Karpas-422 (cell line): ENCODE data around the gene RPS6KC1. TPM values are rescaled to one million over a fixed set of nuclear protein-coding genes. Genes with fewer than 3 reads are reported as not detected.

Source experiments
- DNase-seq: peaks from one replicate; pipeline ENCODE4 v3.0.0-alpha.2; 2015
- H2AFZ ChIP-seq: fragments of 200-600 bp; sonication (generic); 2 replicates; pipeline ENCODE4 v1.6.1; 2014; ENCODE audit warnings: antibody characterized with exemption, low read length, mixed read lengths
- H3K27ac ChIP-seq: fragments of 200-600 bp; sonication (generic); 2 replicates; pipeline ENCODE4 v1.5.1; 2014; ENCODE audit warnings: mild to moderate bottlenecking, low read length, moderate library complexity
- H3K27me3 ChIP-seq: fragments of 200-600 bp; sonication (generic); 2 replicates; pipeline ENCODE4 v1.6.1; 2014; ENCODE audit warnings: low read length, mixed read lengths
- H3K36me3 ChIP-seq: fragments of 200-600 bp; sonication (generic); 2 replicates; pipeline ENCODE4 v1.6.1; 2014; ENCODE audit warnings: low read length, mixed read lengths; ENCODE audit not compliant: insufficient read depth
- H3K4me1 ChIP-seq: fragments of 200-600 bp; sonication (generic); 2 replicates; pipeline ENCODE4 v1.6.1; 2014; ENCODE audit warnings: mild to moderate bottlenecking, low read length, mixed read lengths
- H3K4me2 ChIP-seq: fragments of 200-600 bp; sonication (generic); 2 replicates; pipeline ENCODE4 v1.6.1; 2014; ENCODE audit warnings: low read length, low read depth, mild to moderate bottlenecking; ENCODE audit not compliant: poor library complexity, severe bottlenecking
- H3K4me3 ChIP-seq: fragments of 200-600 bp; sonication (generic); 2 replicates; pipeline ENCODE4 v1.5.1; 2014; ENCODE audit warnings: mild to moderate bottlenecking, antibody characterized with exemption, low read length, mixed read lengths
- H3K79me2 ChIP-seq: fragments of 200-600 bp; sonication (generic); 2 replicates; pipeline ENCODE4 v1.6.1; 2014; ENCODE audit warnings: mild to moderate bottlenecking, low read length, mixed read lengths
- H3K9ac ChIP-seq: fragments of 200-600 bp; sonication (generic); 2 replicates; pipeline ENCODE4 v1.6.0; 2014; ENCODE audit warnings: low read length
- H3K9me2 ChIP-seq: fragments of 200-600 bp; sonication (generic), shearing (Covaris generic); replicated peaks from 2 replicates; pipeline ENCODE4 v1.6.0; 2014; ENCODE audit warnings: mild to moderate bottlenecking, low read length, moderate library complexity; ENCODE audit not compliant: insufficient read depth
- H3K9me3 ChIP-seq: fragments of 300-700, 200-600 bp; sonication (generic); 2 replicates; pipeline ENCODE4 v1.6.1; 2014; ENCODE audit warnings: low read length, mixed read lengths
- H4K20me1 ChIP-seq: fragments of 200-600 bp; sonication (generic); 2 replicates; pipeline ENCODE4 v1.6.1; 2014; ENCODE audit warnings: mild to moderate bottlenecking, antibody characterized with exemption, low read length, low read depth; ENCODE audit not compliant: insufficient read depth
- total RNA-seq: library from RNA; depleted of rRNA; stranded (reverse); fragments of >200 nt; shearing (Covaris generic); gene quantifications from 2 replicates; pipeline ENCODE4 v1.2.3, GENCODE V29; 2014; ENCODE audit warnings: low replicate concordance

Gene RPS6KC1
- total RNA-seq, 1 experiment from 2014 or later = 13.2 TPM

DNA sequence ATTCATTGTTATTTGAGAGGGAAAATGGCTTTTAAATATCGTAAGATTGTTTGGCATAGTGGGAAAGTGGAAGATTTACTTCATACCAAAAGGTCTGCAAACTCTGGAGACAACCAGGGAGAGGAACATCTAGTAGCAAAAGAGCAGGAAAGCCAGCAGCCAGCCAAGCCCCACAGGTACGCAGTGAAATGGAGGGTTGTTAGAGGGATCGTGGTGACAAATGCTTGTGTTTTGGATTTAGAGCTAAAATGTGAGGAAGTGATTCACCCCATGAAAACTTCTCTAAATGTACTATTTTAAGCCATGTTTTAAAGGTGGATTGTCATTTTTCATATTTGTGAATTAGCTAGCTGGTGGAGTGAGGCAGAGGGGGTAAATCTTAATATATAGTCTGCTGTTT is 69.3 kb downstream of the RPS6KC1 start:
- DNase-seq = no peak
- H3K9me2 ChIP-seq = no peaks in the 10 kb centered on the region
- no peak overlapping the region for H3K4me2 ChIP-seq
- no peaks in the 10 kb centered on the region for H3K4me1 ChIP-seq
- H3K27me3 ChIP-seq = no peaks in the 10 kb centered on the region
- H3K9me3 ChIP-seq = no peaks in the 10 kb centered on the region
- H3K4me3 ChIP-seq = no peak overlapping the region
- H3K27ac ChIP-seq = no peak overlapping the region
- H2AFZ ChIP-seq = no peak overlapping the region
- H4K20me1 ChIP-seq = peaks cover 5% of the 10 kb centered on the region
- no peak overlapping the region for H3K9ac ChIP-seq
- H3K79me2 ChIP-seq = no peaks in the 10 kb centered on the region
- no peaks in the 10 kb centered on the region for H3K36me3 ChIP-seq

DNA sequence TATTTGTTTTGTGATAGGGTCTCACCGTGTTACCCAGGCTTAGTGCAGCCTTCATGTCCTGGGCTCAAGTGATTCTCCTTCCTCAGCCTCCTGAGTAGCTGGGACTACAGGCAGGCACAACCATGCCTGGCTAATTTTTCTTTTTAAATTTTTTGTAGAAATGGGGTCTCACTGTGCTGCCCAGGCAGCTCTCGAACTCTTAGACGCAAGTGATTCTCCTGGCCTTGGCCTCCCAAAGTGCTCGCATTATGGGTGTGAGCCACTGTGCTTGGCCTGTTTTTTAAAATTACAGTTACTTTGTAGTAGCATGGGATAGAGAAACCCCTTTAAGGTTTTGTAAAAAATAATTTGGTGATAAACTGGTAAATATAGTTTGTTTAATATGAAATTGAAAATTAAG is 69.9 kb downstream of the RPS6KC1 start:
- H3K79me2 ChIP-seq = no peaks in the 10 kb centered on the region
- no peak overlapping the region for H2AFZ ChIP-seq
- H3K9me3 ChIP-seq = no peaks in the 10 kb centered on the region
- H3K9me2 ChIP-seq = no peaks in the 10 kb centered on the region
- no peak overlapping the region for H3K4me2 ChIP-seq
- no peaks in the 10 kb centered on the region for H3K4me1 ChIP-seq
- peaks cover 5% of the 10 kb centered on the region for H4K20me1 ChIP-seq
- H3K4me3 ChIP-seq = no peak overlapping the region
- no peak for DNase-seq
- no peak overlapping the region for H3K27ac ChIP-seq
- no peaks in the 10 kb centered on the region for H3K36me3 ChIP-seq
- no peaks in the 10 kb centered on the region for H3K27me3 ChIP-seq
- no peak overlapping the region for H3K9ac ChIP-seq

DNA sequence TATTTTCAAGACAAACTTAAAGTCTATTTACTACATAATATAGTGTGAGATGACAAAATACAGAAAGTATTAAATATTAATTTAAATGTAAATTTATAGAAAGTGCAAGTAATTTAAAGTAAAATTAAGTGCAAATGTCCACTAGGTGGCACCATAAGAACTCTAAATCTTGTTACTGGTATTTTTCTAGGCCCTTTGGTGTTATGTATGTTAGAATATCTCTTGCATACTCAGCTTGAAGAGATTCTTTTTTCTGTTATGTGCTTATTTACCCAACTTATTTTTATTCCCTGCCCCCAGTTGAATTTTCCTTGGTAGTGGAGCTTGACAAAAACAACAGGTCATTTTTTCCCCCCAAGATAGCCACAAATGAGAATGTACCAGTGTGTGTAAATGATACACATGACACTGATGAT is 71.5 kb downstream of the RPS6KC1 start:
- DNase-seq = peak; percentile 76

DNA sequence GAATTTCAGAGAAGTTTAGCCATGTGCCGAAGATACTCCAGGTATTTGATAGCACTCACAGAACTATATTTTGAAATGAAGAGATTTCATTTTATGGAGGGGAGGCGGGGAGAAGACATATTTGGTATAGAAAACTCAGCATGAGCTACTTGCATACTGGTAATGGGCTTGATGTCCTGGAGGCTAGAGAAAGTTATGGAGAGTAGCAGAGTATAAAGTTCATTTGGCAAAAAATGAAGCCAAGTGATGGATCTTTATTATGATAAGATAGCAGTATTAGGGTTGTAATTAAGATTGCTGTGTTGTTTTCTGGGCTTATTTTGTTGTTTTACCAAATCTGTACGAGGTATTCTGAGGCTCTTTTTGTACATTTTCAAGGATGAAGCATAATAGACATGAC is 72.0 kb downstream of the RPS6KC1 start:
- Histone ChIP-seq H3K27me3 (no peaks in the 10 kb centered on the region), H3K9ac (no peak overlapping the region), H2AFZ (no peak overlapping the region), H4K20me1 (peaks cover 5% of the 10 kb centered on the region), H3K36me3 (no peaks in the 10 kb centered on the region), H3K4me3 (no peak overlapping the region), H3K27ac (no peak overlapping the region), H3K4me2 (no peak overlapping the region), H3K9me3 (no peaks in the 10 kb centered on the region), H3K4me1 (no peaks in the 10 kb centered on the region), H3K9me2 (no peaks in the 10 kb centered on the region), H3K79me2 (no peaks in the 10 kb centered on the region)
- no peak for DNase-seq

More for the DNA sequence above, 71.5 kb downstream of the RPS6KC1 start:
- Histone ChIP-seq H4K20me1 (peaks cover 5% of the 10 kb centered on the region), H3K79me2 (no peaks in the 10 kb centered on the region), H3K9me3 (no peaks in the 10 kb centered on the region), H3K27me3 (no peaks in the 10 kb centered on the region), H3K36me3 (no peaks in the 10 kb centered on the region), H3K4me2 (no peak overlapping the region), H3K9me2 (no peaks in the 10 kb centered on the region), H3K9ac (no peak overlapping the region), H3K4me1 (no peaks in the 10 kb centered on the region), H3K27ac (no peak overlapping the region), H3K4me3 (no peak overlapping the region), H2AFZ (no peak overlapping the region)

DNA sequence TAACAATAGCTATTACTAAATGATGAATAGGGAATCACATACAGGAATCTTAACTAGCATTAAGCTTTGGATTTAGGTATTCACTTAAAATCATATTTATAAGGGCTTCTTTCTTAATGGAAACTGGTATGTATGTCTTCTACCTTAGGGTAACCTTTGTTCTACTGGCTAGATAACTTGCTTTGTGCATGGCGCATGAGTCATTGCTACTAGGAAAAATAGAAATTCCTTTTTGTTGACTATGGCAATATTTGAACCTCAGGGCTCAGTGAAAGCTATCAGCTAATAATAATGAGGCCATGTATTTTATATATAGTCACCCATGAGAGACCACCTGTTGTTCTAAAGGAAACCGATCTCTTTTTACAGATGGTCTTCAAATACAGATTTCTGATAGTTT is 72.5 kb downstream of the RPS6KC1 start:
- Histone ChIP-seq H3K36me3 (no peaks in the 10 kb centered on the region), H3K4me1 (no peaks in the 10 kb centered on the region), H3K4me3 (no peak overlapping the region), H3K79me2 (no peaks in the 10 kb centered on the region), H3K27me3 (no peaks in the 10 kb centered on the region), H3K9me2 (no peaks in the 10 kb centered on the region), H3K4me2 (no peak overlapping the region), H4K20me1 (peaks cover 5% of the 10 kb centered on the region), H3K9ac (no peak overlapping the region), H3K27ac (no peak overlapping the region), H3K9me3 (no peaks in the 10 kb centered on the region), H2AFZ (no peak overlapping the region)
- no peak for DNase-seq

DNA sequence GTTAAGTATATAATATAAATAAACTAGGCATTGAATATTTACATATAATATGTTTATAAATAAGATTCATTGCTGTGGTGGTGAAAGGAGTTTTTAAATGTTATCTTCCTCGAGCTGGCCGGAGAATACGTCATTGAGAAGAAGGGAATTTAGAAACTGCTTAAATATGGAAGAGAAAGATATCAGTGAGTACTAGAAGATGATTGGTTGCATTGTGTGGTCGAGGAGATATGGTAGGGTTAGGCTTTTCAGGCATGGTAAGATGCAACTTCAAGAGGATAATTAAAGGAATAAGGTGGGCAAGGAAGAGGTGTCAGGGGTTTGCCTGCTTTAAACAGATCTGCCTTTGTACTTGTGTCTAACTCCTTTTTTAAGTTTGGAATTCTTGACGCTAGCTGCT is 73.5 kb downstream of the RPS6KC1 start:
- no peak for DNase-seq
- H3K36me3 ChIP-seq = no peaks in the 10 kb centered on the region
- H3K27me3 ChIP-seq = no peaks in the 10 kb centered on the region
- no peak overlapping the region for H2AFZ ChIP-seq
- H3K79me2 ChIP-seq = no peaks in the 10 kb centered on the region
- H3K27ac ChIP-seq = no peak overlapping the region
- H3K9ac ChIP-seq = no peak overlapping the region
- H3K9me2 ChIP-seq = no peaks in the 10 kb centered on the region
- peaks cover 5% of the 10 kb centered on the region for H4K20me1 ChIP-seq
- no peaks in the 10 kb centered on the region for H3K9me3 ChIP-seq
- no peak overlapping the region for H3K4me2 ChIP-seq
- H3K4me3 ChIP-seq = no peak overlapping the region
- no peaks in the 10 kb centered on the region for H3K4me1 ChIP-seq

DNA sequence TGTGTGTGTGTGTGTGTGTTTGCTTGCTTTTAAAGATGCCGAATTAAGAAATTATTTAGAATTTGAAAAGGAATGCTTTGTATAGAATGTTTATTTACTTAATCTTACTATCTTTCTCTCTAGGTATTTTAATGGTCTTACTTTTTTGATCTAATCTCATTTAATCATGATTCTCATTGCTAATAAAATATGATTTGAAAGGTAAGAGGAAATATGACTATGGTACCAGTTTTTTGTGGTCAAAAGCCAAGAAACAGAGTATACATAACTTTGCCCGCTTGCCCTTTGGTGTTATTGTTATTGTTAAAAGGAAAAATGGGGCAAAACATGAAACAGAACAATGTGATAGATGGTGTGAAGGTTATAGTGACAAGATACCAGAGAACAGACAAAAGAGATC is 74.6 kb downstream of the RPS6KC1 start:
- Histone ChIP-seq H3K9me2 (no peaks in the 10 kb centered on the region), H4K20me1 (peaks cover 5% of the 10 kb centered on the region), H3K79me2 (no peaks in the 10 kb centered on the region), H3K36me3 (no peaks in the 10 kb centered on the region), H2AFZ (no peak overlapping the region), H3K27ac (no peak overlapping the region), H3K27me3 (no peaks in the 10 kb centered on the region), H3K4me2 (no peak overlapping the region), H3K9ac (no peak overlapping the region), H3K4me1 (no peaks in the 10 kb centered on the region), H3K4me3 (no peak overlapping the region), H3K9me3 (no peaks in the 10 kb centered on the region)
- no peak for DNase-seq

DNA sequence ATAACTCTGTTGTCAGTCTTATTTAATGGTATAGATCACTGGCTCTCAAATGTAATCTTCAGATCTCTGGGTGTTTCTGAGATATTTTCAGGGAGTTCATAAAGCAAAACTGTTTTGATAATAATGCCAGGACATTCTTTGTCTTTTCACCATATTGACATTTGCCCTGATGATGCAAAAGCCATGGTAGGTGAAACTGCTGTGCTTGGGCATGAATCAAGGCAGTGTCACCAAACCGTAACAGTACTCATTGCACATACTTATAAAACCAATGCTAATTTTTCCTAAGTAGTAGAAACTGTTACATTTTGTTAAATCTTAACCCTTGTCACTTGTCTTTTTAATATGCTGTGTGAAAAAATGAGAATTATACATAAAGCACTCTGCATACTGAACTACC is 76.0 kb downstream of the RPS6KC1 start:
- no peak overlapping the region for H2AFZ ChIP-seq
- no peak overlapping the region for H3K4me3 ChIP-seq
- DNase-seq = no peak
- no peaks in the 10 kb centered on the region for H3K9me3 ChIP-seq
- H3K27me3 ChIP-seq = no peaks in the 10 kb centered on the region
- H3K9me2 ChIP-seq = no peaks in the 10 kb centered on the region
- no peaks in the 10 kb centered on the region for H3K4me1 ChIP-seq
- H3K79me2 ChIP-seq = no peaks in the 10 kb centered on the region
- H4K20me1 ChIP-seq = peaks cover 5% of the 10 kb centered on the region
- H3K36me3 ChIP-seq = no peaks in the 10 kb centered on the region
- H3K4me2 ChIP-seq = no peak overlapping the region
- no peak overlapping the region for H3K9ac ChIP-seq
- H3K27ac ChIP-seq = no peak overlapping the region
